Esophagus muscularis mucosa (tissue), 3 donors: ENCODE data around the gene CNN1.

Experiments
- CTCF ChIP-seq, 3 experiments: fragments of 200-600 bp in 2 of 3; fragments of 450-650 bp in 1 of 3; sonication (generic) in 2 of 3; IDR thresholded peaks; one replicate each; pipeline ENCODE4 v1.5.1; 2017 to 2019; ENCODE audit warnings: antibody characterized with exemption in 3 of 3, mild to moderate bottlenecking in 2 of 3, moderate library complexity in 1 of 3
- POLR2A ChIP-seq: fragments of 450-650 bp; IDR thresholded peaks from one replicate; pipeline ENCODE4 v1.6.1; 2017; ENCODE audit warnings: antibody characterized with exemption, moderate library complexity, mild to moderate bottlenecking, low read depth

- TF ChIP-seq POLR2A (no peak), CTCF (IDR thresholded peaks at IDR 0.05) (no peak)
Measured at GRCh38 chr19:11550265-11550664, 11.6 kb downstream of the CNN1 start.
